PC-3 (cell line): ENCODE results near the gene ABLIM3.

Experiments used
- EZH2 ChIP-seq: fragments of 300-600 bp; sonication (generic); IDR thresholded peaks from one replicate; pipeline ENCODE4 v1.6.1; 2017; ENCODE audit warnings: antibody characterized with exemption, mild to moderate bottlenecking, low read length; ENCODE audit not compliant: unreplicated experiment
- TF ChIP-seq, protein P1 (sequence below): fragments of 300-600 bp; sonication (generic); conservative IDR thresholded peaks from 2 replicates; pipeline ENCODE4 v1.5.1; 2017; ENCODE audit warnings: antibody characterized with exemption, low read depth, mild to moderate bottlenecking, low read length

DNA sequence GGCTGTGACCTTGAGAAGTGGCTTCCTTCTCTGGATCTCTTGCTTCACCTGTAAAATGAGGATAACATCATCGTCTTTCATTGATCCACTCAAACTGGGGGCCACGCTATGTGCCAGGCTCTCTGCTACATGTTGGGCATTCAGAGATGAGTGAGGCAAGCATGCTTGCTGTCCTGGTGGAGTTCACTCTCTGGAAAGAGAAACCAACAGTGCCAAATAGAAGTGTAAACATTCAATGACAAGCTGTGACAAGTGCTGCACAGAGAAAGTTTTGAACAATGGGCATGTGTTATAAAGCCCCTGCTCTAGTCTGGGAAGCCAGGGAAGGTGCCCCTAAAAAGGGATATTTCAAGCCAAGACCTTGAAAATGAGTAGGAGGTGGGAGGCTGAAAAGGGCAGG, 79.5 kb downstream of the ABLIM3 start:
- TF ChIP-seq, protein P1, sequence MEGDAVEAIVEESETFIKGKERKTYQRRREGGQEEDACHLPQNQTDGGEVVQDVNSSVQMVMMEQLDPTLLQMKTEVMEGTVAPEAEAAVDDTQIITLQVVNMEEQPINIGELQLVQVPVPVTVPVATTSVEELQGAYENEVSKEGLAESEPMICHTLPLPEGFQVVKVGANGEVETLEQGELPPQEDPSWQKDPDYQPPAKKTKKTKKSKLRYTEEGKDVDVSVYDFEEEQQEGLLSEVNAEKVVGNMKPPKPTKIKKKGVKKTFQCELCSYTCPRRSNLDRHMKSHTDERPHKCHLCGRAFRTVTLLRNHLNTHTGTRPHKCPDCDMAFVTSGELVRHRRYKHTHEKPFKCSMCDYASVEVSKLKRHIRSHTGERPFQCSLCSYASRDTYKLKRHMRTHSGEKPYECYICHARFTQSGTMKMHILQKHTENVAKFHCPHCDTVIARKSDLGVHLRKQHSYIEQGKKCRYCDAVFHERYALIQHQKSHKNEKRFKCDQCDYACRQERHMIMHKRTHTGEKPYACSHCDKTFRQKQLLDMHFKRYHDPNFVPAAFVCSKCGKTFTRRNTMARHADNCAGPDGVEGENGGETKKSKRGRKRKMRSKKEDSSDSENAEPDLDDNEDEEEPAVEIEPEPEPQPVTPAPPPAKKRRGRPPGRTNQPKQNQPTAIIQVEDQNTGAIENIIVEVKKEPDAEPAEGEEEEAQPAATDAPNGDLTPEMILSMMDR: no peak
- no peak for TF ChIP-seq EZH2
